CD4-positive, alpha-beta T cell treated with Interleukin-10 for 1 hour (primary cell): ENCODE data around the gene IGSF8.
A peak's percentile ranks its signal among the peaks of the same experiment; 100 is the strongest.

Experiments used
- DNase-seq: peaks from one replicate; pipeline ENCODE4 v3.0.0-alpha.2; 2020

IGSF8 gene

DNA sequence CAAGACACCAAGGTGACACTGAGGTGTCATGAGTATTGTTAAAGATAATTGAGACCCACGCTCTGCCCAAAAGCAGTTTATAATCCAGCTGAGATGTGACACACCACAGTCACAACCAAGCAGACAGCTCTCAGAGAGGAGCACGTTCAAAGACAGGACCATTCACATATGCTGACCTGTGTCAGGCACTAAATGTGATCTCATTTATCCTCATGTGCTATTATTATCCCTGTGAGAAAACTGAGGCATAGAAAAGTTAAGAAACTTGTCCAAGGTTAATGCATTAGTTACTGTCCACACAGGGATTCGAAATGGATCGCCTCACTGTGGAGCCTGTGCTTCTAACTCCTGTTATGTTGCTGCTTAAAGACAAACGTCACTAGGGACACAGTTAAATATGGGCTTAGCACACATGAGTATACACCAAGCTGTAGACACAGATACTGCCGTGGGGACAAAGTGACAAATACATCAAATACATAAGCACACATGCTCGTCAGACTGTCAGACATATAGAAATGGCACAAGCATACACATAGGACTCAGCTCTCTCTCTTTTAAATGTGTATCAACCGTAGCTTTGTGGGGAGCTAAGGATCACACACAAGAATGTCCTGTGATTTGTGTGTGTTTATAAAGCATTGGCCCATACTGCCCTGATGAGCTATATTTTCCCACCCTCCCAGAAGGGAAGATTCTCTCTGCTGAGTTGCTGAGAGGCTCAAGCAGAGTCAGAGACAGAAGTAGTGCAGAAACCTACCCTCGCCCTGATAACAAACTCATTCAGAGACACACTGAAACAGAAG lies 3.5 kb upstream of the IGSF8 start:
- DNase-seq, result no peak

DNA sequence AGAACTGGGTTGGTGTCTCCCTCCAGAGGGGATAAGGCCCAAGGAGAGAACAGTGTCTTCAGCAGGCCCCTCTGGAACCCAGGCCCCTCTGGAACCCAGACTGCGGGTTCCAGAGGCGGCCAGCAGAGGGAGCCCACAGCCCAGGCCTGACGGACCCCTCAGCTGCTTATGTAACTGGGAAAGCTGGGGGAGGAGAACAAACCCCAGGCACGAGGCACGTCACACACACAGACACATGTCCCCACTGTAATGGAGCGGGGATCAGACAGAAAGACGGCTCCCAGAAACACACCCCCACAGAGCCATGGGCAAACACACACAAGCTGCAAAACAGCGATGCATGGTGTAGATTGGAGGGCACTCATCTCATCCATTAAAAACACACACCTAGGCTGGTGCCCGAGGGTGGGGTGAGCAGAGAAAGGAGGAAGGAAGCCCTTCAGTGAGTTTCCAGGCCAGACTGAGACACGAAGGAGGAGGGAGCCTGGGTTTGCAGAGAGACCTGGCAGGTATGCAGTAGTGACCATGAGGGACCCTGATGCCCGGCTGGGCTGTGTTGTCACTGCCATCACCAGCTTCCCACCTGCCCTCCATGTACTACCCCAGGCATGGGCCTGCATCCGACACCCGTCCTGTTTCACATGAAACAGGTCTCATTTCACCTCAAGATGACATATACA lies 2.8 kb upstream of the IGSF8 start:
- DNase-seq, result peak; percentile 85

DNA sequence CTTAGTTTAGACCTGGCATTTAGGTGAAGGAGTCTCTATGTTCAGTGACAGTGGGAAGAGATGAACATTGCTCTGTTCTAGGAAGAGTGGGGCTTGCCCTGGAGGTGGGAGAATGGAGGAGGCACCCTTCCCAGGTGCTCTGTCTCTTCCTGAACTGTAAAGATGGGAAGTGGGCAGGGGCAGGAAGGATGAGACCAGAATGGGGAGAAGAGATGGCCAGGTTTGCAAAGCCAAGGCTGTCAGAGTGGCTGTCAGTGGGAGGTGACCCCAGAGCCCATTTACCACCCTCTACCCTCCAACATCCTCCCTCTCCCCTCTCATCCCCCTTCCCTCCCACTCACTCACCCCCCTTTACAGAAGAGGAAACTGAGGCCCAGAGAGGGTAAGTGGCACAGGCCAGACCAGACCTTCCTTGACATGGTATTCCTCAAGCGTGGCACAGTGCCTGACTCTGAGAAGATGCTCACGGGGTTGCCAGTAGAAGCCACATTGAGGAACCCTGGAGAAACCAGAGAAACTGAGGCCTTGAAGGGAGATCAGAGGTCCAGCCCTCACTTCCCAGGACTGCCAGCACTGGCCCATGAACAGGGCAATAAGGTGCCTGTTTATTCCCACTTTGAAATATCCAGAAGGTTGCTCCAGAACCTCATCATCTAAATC lies 1.4 kb upstream of the IGSF8 start:
- DNase-seq, result no peak

DNA sequence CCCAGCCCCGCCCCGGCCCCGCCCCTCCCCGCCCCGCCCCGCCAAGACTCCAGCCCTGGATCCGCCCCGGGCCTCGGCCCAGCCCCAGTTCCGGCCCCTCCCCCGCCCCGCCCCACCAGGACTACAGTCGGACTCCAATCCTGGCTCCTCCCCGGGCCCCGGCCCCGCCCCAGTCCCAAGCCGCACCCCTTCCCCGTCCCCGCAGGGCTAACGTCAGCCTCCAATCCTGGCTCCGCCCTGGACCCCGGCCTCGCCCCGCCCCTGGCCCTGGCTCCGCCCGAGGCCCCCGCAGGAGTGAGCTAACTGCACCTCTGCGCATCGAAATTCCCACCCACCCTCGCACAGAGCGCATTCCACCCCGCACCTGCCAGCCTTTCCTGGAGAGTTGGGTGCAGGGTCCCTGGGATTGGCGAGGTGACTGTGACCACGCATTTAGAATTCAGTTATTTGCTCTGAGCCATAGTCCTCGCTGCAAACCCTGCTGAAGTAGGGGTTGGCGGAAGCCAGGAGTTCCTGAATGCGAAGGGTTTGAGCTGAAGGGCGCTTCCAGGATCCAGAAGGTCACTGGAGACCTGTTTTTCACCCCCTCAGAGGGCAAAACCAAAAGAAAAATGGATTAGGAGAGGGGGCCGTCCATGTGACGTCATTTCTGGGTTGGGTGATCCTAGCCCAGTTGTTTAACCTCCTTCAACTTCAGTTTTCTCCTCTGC lies 588 bp upstream of the IGSF8 start:
- DNase-seq, result peak; percentile 98

DNA sequence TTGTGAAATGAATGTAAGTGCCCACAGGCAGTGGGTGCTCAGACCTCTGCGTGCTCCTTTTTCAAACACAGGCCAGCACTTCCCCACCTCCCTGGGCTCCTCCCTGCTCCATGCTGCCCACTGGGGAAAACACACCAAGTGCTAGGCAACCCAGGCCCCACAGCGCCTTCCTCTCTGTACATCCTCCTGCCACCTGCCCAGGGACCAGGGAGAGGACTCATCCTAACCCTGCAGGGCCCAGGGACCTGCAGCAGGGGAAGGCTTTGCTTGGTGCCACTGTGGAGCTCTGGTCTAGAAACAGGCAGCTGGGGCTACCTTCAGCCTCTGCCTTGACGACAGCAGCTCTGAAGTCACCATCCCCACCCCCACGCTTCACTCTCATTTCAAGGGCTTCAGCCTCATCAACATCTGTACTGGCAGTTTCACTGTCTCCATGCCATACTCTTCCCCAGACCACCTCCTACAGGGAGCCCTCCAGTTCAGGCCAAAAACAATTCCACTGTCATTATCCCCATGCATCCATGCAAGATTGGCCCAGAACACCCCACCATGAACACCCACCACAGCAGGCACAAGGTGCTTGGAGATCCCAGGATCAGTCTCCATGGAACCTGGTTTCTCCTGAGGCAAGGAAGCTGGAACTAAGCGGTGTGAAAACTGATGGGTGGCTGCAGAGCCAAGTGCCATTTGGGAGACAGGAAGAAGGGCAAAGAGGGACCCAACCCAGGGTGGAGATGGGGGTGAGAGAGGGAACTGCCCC lies 1.1 kb downstream of the IGSF8 start:
- DNase-seq, result no peak

DNA sequence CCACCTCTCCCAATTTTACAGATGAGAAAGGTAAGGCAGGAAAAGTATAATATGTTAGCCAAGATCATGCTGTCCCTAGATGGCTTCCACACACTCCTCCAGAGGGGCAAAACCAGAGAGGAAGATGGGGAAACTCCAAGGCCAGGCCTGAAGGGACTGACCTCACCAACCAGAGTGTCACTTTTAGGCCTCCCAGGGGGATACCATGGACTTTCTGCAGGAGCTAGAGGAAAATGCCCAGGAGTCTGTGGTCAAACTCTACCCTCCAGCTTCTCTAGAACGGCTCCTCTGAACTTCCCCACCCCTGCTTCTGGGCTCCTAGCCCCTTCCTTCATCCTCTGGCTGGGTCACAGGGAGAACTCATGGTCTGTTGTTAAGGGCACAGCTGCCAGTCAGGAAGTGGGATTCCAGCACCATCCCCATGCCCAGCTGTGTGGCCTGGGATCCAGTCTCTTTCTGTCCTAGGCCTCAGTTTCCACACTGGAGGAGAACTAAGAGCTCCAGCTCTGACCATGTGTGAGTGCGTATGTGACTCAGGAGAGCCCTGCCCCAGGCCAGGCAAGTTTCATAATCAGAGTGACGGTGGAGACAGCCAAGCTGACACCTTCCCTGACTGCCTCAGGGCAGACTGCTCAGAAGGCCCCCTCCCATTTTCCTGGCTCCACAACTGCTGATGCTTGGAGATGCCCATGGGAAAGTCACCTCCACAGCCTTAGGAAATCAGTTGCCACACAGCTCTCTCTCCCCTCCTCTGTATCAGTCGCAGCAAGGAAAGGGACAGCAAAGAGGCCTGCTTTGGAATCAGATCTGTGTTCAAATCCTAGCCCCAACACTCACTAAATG lies 1.9 kb downstream of the IGSF8 start:
- no peak for DNase-seq

DNA sequence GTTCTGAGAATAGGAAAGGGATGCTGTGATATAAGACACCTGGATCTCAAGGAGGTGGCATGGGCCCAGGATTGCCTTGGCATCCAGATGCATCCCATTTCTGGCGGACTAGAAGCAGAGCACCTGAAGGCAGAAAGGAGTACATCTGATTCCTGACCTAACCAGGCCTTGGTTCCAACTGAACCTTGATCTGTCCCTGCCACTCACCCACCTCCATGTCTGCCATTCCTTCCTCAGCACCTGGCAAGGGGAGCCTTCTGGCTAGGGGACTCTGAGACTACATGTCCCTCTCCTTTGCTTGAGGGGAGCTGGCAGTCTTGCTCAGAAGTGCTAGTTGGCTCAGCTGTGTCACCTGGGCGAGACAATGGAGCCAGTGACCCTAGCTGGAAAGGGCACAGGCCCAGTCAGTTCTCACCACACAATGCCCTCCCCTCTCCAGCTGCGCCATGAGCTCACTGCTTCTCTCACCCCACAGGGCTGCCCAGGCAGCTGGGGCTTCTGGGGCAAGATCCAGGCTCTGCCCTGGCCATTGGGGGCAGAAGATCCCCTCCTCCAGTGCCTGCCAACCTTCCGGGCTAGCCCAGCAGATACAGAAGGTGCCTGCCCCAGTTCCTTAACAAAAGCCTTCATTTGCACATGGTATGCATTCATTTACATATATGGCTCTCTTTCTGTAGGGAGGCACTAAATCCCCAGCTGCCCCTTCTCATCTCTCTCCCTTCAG lies 2.9 kb downstream of the IGSF8 start:
- DNase-seq, result no peak

DNA sequence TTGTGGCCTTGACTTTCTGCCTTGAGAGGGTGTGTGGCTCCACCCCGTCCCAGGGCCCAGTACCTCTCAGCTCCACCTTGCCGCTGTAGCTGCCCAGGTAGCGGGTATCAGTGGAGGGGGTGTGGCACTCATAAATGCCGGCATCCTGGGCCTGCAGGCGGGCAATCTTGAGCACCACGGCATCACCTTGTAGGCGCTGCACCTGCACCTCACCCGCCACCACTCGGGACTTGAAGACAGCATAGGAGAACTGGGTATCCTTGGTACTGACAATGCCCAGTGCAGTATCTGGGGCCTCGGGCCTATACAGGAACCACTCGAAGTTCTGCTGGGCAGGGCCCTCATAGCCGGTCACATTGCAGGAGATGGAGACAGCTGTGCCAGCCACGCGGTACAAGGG lies 3.6 kb downstream of the IGSF8 start:
- DNase-seq, result no peak

DNA sequence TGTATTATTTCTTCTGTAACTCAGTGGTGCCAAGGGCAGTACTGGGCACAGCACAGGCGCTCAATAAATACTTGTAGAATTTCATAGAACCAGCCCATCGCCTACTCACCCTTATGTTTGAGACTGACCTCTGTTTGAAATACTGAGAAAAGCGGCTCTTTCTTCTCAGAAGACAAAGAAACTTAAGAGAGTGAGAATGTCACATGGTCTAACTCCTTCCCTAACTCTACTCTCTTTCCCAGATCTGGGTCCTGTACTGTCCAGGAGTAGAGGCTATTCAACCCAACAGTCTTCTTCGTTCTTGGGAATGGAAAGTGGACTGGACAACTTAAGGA lies 4.2 kb downstream of the IGSF8 start:
- DNase-seq, result no peak

DNA sequence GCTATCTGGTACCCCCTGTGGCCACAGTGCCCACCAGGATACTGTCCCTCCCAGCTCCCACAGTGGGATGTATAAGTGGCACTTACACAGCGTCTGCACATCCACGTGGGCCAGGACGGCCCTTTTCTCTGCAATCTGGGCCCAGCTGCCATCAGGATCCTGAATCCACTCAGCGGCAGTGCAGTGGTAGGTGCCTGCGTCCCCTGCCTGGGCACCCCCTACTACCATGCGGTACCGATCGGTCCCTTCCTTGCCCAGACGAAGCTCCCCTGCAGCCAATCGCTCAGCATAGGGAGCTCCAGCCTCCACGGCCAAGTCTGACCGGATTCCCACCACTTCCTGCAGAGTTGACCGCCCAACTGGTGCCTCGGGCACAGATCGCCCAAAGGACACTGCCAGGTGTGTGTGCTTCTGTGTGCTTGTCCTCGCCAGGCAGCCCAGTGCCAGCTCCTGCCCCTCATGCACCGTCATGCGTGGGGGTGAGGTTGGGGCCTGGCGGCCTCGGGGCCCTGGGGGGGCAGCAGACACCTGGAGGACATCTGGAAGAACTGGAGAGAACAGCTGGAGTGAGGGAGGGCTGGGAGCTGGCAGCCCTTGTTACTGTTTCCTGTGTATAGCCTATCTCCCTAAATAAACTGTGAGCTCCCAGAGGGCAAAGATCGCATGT lies 4.7 kb downstream of the IGSF8 start:
- no peak for DNase-seq

DNA sequence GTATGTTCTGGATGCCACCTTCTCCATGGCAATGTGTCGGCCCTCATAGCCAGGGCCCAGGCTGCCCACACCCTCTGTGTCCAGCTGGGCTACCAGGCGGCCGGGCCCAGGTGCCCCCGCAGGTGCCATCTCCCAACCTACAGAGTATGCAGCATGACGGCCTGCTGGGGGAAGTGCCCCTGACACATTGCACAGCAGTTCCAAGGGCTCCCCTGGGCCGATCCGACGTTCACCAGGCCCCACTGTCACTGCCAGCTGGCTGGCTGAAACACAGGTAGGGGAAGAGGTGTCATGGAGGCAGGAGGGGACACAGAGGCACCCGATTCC lies 5.4 kb downstream of the IGSF8 start:
- no peak for DNase-seq

DNA sequence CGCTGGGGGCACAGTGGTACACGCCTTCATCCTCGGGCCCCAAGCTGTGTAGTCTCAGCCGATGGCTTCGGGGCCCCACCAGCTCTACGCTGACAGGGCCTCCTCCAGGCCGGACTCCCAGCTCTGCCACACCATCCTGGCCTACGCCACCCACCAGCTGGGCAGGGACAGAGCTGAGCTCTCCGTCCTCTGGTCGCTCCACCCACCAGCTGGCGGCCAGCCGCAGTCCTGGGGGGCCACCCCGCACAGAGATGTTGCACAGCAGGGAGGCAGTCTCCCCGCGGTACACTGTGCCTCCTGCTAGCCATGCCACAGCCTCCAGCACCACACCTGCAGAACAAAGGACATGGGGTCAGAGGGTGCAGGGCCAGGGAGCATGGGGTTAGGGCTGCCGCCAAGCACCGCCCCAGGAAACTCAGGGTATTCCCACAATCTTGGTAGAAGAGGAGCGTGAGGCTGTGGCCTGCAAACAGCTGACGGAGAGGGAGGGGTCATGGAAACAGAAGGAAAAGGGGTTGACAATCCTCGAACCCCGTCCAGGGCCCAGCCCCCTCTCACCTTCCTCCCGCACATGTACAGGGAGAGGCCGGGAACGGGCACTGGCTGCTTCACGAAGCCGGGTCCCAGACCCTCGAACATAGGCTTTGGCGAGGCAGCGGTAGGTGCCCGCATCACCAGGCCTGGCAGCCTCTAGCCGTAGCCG lies 5.9 kb downstream of the IGSF8 start:
- DNase-seq, result no peak

DNA sequence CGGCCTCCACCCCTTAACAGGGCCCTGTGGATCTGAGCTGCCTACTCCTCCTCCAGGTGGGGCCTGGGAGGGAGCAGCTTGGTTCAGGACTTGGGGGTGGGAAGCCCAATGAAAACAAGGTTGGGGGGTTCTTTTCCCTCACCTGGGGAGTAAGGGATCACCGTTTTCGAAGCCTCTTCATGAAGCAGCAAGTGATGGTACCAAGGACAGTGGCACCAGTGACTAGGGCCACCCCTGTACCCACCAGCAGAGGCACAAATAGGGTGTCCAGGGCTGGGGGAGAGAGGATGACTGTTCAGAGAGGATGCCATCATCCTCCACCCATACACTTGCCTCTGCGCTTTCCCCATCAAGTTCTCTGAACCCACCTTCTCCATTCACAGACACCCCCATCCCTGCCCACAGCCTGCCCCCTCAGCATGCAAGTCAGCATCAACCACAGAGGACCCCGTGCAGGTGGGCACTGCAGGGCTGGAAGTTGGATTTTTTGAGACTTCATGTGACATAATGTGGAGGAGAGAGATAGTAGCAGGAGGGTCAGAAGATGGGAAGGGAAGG lies 6.7 kb downstream of the IGSF8 start:
- no peak for DNase-seq

DNA sequence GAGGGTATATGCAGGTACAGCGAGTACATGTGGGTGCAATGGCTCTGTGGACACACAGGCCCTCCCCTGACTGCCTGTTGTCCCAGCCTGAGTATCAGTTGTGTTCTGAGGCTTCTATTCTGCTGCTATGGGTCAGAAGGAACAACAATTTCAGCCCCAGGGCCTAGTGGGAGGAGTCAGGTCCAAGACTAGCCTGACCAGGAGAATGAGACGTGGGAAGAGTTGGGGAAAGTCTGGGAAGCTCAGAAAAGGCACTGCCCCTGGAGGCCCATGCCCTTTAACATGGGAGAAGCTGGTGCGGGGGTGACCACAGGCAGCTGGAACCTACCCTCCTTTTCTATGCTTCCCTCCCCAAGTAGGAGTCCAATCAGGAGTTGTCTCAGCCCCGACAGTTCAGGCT lies 7.7 kb downstream of the IGSF8 start:
- DNase-seq, result no peak

DNA sequence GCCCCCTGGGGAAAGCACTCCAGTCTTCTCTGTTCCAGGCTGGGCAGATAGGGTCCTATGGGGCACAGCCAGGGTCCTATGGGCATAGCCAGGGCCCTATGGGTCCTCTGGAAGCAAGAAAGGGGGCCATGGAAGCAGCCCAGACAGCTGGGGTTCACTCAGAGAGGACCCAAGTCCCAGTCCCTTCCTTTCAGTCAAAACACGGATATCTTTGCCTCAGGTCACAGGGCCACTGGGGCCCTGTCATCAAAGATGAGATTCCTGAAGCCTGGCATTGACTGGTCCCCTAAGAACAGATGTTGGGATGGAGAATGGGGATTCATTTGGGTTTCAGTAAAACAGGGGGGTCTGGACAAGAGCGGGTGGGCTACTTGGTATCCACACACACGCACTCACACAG lies 8.5 kb downstream of the IGSF8 start:
- DNase-seq, result no peak

DNA sequence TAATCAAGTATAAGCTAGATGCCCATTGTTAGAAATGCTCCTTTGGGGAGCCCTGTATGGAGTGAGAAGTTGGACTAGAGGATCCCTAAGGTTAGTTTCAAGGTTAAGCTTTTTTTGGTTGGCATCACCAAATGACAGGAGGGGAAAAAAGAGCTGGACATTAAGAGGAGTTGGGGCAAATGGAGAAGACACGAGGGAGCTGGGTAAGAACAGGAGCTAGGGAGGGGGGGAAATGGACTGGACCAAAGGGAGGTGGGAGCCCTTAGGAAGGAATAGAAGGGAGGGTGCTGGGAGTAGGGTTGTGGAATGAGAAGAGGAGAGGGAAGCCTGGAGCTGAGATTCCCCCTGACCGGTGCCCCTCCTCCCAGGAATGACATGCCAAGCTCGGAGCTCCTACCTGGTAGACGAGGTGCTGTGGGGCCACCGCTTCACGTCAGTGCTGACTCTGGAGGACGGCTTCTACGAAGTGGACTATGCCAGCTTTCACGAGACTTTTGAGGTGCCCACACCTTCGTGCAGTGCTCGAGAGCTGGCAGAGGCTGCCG lies 11.2 kb downstream of the IGSF8 start:
- no peak for DNase-seq

DNA sequence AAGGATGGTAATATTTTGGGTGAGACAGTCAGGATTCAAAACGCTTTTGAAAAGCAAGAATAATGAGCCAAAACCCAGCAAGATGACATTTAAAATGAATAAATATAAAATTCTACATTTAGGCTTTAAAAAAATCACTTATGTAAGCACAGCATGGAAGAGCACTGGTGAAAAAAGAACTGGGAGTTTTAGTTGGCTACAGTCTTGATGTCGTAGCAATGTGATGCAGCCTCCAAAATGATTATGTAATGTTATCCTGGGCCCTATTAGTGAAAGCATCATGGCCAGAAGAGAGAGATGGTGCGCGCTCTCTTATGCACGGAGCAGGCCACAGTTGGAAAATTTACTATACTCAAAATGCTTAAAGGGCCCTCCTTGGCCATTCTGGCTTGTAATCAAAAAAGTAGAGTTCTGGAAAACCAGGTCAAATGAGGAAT lies 11.9 kb downstream of the IGSF8 start:
- no peak for DNase-seq

DNA sequence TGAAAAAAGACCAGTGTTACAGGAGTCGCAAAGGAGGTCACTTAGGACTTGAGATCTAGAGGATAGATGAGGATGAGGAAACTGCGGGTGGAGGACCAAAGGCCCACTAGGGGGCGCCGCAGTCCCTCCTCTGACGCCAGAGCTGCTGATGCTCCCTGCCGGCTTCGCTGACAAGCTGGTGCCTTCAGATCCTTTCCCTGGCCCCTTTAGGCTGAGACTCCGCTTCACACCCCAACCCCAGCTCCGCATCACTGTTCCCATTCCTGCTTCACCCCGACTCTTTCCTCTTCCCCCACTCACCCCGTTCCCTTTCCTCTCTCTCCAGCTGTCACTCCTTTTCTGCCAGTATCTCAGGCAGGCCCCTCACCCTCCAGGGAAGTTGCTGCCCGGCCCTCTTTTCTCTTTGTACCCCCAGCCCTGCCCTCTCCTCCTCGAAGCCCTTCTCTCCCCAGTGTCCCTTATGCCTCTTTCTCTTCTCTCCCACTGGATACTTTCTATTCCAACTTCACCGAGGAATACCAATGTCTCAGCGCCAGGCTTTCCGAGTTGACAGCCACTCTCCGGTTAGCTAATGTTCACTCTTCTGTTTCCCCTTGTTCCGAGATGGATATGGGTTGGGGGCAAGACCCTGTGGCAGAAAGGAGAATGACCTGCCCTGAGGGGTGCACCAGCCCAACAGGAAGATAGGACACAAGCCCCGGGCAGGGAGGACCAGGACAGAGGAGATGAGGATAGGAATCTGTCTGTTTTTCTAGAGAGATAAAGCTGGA lies 12.5 kb downstream of the IGSF8 start:
- DNase-seq, result peak; percentile 78
